Limb (tissue), 2 donors: Measurements from ENCODE around the gene SLC9A3.
"Not testable (repeated sequence)": the region's sequence is repeated elsewhere in the genome, so short reads cannot be mapped to it uniquely, and the experiment has no call there.

ENCODE experiments used
- DNase-seq, 2 donors: peaks; one replicate each; pipeline ENCODE4 v3.0.0-alpha.2; 2016; ENCODE audit errors: extremely low spot score in 2 of 2

The SLC9A3 gene

DNA sequence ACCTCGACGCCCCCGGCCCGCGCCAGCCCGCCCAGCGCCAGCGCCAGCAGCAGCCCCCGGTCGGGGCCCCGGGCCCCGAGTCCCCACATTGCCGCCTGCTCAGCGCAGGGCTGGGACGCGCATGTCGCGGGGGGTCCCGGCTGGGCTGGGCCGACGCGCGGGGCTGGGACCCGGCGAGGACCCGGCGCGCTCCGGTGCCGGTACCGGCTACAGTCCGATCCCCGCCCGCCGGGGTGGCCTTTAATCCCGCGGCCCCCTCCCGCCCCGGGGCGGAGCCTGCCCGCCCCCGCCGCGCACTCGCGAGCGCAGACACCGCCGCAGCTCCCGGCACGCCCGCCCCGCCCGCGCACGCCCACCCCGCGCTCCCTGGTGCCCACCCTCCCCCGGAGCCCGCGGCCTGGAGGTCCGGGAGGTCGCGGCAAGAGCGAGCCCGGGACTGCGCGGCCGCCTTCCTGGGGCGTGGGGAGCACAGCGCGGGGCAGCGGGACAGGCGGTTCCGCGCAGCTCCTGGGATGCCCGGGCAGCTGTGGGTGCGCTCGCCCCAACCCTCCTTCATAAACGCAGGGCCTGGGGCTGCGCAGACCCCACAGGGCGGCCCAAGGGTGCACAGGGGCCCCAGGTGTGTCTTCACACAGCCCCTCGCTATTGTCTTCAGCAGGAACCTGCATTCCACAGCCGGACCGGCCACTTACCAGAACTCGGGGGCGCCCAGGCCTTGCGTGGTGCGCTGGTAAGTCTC, at the start of gene SLC9A3:
Gene SLC9A3, minus strand, starts transcription at position 216 of the 739 bp plus-strand sequence.
- DNase-seq: no peak

DNA sequence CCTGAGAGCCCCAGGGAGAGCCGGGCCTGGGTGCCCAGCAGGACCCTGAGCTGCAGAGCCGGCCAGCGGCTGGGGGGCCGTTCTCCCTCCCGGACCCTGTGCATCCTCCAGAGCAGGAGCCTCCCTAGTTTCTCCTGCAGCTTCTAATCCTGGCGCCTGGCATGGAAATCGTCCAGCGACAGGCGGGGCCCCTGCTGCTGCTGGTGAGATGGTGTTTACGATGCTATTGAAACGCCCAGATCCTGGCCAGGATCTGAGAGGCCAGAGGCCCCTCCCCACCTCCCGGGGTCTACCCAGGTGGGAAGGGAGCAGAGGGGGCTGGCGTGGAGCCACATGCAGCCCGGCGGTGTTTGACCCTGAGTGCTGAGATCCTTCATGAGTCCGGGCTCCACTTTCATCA, 49.7 kb upstream of the SLC9A3 start:
- no peak for DNase-seq

DNA sequence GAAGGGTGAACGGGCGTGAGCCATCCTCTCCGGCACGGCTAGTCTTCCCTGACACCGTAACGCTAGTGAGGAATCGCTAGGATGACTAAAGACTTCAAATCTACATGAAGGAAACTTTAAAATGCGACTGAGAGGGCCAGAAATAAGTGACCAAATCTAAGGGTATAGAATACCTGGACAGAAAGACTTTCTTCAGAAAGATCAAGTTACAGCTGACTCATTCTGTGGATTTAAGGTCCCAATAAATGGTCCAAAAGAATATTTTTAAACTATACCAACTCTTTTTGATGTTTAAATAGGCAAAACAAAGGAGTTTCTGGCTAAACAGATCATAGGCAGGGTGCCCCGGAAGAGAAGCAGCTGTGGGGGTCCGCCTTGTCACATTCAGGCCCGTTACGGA, 49.0 kb upstream of the SLC9A3 start:
- DNase-seq: no peak

DNA sequence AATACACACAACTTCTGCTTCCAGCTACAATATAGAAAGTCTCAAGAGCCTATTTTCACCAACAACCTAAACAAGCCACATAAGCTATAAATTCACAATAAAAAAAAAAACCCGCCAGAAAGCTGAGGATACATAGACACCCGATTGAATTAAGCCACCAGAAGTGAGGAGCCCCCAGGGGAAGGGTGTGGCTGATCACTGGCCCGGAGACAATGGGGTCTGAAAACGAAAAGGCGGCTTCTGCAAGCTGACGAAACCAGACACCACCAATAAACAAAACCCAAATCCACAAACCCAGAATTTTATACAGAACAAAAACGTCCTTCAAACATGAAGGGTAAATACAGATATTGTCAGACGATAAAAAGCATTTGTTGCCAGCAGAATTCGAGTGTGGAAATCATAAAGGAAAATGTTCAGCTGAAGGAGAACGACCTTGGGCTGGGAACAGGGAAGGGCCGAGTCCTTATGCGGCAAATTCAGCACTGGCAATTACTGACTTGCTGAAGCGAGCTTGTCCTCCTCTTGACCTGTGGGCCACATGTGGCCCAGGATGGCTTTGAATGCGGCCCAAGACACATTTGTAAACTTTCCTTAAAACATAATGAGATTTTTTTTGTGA, 48.3 kb upstream of the SLC9A3 start:
- DNase-seq: no peak

DNA sequence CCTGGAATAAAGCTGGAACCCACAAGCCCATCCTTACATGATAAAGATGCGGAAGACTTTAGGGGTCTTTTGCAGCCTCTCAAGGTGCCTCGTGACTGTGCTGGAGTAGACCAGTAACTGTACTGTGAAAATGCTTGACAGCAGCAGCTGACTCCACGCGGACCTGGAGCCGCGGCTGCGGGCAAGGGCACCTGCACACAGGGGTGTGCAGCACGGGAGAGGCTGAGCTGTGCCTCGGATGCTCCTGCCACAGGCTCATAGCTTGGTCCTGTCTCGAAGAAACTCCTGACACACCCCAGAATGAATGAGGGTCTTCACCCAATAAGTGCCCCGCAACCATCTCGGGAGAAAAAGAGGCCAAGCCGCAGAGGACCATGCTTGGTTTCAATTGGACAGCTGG, 47.5 kb upstream of the SLC9A3 start:
- DNase-seq: no peak

DNA sequence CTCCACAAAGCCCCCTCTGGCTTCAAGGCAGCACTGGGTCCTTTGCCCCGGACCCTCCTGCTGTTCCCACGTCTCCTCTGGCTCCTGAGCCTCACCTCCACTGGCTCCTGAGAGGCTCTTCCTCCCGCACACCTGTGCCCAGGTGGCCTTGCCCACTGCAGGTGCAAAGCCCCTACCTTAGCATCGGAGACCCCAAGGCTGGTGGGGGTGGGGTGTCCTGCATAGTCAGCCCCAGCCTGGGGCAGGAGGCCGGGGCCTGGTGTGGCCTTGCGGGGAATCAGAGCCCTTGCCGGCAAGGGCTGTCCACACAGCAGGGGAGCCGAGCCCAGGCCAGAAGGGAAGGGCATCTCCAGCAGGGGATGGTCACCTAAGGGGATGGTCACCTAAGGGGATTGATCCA, 46.6 kb upstream of the SLC9A3 start:
- no peak for DNase-seq

DNA sequence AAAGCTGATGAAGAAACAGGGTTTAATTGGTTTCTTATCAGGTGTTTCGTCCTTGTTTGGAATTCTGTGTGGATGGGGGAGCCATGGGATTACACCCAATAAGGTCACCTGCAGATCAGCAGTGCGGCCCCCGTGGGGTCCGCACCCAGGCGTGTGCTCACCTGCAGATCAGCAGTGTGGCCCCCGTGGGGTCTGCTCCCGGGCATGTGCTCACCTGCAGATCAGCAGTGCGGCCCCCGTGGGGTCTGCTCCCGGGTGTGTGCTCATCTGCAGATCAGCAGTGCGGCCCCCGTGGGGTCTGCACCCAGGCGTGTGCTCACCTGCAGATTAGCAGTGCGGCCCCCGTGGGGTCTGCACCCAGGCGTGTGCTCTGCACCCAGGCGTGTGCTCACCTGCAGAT, 46.2 kb upstream of the SLC9A3 start:
- no peak for DNase-seq

DNA sequence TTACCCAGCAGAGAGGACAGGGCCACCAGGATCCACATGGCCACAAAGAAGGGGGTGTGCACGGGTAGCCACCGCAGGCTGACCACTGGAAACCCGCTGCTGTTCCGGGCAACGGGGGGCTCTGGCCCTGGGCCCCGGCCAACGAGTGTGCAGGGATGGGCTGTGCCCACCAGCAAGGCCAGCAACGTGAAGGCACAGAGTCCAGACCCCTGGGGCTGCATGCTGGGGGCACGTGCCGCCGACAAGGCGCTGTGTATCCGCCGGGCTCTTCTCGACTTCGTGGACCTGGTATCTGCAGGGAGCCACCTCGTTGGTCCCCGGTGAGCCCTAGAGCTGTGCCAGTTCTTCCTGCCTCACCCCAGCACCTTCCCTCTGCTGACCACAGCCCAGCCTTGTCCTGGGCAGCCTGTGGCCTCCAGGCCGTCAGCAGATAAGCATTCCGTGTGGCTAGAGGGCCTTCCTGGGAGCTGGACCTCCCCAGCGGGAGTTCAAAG, 45.7 kb upstream of the SLC9A3 start:
- no peak for DNase-seq

DNA sequence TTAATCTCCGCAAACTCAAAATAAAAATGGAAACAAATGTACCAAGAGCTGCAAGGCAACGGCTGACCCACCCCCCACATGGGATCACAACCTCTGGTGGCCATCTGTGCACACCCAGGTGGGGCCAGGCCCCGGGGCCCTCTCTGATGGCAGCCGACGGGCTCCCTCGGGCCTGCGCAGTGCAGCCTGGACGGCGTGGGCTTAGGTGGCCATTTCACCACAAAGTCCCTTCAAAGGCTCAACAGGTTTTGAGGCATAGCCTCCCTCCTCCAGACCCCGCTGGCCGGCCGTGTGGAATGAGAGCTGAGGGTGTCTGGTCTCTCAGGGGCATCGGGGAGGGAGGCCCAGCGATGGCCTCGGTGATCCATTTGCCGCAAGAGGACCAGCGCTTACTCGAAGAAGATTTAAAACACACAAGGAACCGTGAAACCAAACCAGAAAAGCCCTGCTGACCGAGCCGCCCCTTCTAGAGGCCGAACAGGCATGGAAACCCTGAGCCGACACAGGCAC, 45.2 kb upstream of the SLC9A3 start:
- no peak for DNase-seq

DNA sequence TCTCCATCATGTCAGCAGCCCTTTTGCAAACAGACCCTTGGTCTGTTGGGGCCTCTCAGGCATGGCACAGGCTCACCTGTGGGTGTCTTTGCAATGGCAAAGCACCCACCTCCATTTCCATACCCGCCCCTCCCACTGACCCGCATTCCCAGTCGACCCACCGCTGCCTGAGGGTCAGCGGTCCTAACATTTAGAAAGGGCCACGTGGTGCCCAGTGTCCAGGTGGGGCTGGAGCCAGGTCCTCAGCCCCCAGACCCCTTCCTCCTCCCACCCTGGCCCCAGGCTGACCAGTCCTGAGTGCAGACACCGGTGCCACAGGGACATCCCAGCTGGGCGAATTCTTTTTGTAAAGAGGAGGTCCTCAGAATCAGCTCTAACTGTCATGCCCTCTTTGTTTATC, 44.6 kb upstream of the SLC9A3 start:
- no peak for DNase-seq

DNA sequence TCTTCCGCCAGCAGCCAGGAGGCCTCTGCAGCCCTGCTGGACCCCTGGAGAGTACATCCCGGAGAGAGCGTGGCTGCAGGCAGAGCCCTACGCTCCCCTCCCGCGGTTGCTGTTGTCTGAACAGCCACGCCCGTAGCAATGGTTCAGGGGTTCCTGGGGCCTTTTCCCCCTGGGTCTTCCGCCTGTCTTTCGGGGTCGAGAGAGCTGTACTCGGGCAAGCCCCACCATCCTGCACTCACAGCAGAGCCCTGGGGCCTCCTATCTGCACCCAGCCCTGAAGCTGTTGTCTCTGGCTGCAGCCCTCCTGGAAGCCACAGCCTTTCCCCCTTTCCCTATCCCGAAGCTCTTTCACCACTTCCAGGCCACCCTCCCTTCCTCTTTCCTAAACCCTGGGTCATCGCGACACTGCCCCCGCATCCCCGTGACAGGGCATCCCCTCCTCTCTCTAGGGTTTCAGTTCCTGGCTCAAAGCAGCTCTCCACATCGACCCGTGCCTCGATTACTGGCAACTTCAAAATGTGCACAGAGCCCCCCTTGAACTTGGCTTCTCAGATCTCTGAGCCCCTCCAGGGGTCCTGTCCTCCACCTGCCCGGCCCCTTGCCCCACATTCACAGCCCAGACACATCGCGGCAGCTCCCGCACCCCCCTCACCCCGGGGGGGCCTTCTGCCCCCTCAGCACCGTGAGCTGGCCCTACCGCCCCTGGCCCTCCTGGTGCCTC, 44.0 kb upstream of the SLC9A3 start:
- DNase-seq: no peak

DNA sequence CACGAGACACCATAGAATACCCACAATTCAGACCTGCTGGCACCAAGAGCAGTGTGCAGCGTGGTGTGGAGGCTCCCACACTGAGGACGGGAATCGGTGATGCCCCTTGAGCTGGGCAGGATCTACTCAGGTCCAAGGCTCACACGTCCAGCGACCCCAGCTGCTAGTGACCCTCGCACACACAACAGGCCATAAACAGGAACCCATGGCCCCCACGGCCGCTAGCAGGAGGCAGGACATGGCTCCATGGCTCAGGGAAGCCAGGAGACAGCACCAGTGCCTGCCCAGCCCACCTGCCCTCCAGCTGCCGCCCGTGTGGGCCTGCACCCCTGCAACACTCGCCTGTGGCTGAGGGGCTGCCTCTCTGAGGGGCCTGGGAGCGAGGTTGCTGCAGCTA, 43.4 kb upstream of the SLC9A3 start:
- no peak for DNase-seq

DNA sequence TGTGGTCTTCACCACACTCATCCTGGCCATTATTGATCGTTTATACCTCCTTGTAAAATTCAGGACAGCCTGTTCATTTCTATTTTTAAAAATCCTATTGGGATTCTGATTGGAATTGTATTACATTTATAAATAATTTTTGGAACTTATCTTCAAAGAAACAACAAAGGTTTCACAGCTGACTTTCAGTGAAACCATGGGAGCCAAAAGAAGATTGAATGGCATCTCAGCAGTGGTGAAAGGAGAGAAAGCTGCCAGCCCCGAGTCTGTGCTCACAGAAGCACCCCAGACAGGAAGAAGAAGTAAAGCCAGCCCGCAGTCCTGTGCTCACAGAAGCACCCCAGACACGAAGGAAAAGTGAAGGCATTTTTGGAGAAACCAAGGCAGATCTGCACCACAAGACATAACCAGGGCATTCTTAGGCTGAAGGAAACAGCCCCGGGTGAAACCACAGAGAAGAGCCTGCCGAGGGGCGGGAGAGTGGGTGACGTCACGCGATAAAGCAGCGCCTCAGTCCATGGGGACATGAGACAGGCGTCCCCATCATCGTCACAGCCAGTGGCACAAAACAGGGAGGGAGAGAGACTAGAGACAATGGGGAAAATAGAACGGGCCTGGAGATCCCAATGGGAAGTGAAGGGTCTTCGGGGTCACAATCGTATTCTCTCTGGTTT, 42.5 kb upstream of the SLC9A3 start:
- DNase-seq: no peak

DNA sequence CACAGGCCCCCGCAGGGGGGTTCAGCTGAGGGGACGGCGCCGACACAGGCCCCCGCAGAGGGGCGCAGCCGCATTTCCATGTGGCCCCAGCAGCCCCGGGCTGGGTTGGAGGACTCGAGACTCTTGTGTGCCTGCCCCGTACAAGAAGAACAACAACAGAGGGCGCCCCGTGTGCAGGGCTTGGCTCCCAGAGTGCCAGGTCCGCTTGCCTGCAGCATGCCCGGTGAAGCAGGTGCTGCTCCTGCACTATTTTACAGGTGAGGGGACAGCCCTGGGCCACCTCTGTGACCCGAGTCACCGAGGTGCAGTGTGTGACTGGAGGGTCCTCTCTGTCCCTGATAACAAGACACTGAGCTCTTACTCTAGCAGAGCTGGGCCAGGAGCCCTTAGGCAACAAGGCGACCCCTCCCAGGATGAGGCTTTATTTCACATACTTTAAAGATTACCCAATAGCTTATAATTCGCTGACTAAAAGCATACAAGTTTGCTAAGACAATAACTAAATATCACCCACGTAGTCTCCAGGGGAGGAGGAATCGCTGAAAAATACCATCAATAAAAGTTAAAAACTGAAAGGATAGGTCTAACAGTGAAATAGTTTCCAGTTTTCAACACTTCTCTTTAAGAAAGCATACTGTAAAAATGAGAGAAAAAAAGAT, 41.7 kb upstream of the SLC9A3 start:
- no peak for DNase-seq

DNA sequence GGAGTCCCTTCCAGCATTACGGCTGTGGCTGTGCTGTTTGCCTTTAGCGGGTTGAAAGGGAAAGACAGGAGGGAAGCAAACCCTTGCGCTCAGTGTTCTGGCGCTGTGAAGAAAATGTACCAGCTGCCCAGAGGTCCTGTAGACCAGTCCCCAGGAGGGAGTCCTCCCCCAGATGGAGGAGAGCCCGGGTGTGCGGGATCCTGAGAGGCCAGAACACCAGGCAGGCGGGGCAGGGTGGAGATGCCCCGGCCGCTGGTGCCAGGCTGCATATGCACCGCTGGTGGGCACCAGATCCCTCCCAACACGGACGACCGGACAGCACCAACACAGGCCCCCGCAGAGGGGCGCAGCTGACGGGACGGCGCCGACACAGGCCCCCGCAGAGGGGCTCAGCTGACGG, 37.2 kb upstream of the SLC9A3 start:
- DNase-seq: peak in 1 of 2 donors; percentile 29

DNA sequence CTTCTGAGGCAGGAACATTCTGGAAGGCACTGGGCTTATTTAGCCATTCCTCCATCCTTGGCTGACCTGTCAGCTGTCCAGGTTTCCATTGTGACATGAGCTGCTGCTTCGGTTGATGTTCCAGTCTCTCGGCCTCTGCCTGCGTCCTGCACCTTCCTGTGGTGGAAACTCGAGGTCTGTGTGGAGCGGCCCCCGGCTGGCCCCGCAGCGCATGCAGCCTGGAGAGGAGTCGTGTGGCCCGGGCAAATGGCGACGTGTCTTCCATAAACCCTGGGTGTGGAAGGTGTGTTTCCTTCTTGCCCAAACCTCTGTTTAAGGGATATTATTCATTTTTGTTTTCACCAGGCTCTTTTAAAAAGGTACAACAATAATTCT, 36.5 kb upstream of the SLC9A3 start:
- peak in 1 of 2 donors; percentile 17 for DNase-seq

DNA sequence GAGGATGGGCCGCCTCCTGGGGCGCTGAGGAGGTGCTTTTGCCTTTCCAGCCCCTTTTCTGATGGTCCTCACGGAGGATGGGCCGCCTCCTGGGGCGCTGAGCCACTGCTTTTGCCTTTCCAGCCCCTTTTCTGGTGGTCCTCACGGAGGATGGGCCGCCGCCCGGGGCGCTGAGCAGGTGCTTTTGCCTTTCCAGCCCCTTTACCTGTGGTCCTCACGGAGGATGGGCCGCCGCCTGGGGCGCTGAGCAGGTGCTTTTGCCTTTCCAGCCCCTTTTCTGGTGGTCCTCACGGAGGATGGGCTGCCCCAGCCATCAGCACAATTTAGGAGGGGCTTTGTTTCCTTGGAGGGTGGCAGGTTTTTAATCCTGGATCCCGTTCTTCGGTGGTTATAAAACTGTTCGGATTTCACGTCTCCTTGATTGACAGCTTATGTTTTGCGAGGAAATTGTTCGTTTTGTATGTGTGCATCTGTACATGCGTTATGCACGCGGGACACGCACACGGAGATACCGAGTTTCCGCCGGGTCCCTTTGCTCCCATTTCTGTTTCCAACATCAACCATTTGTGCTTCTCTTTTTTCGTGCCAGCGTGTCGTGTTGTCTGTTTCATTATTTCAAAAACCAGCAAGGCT, 34.7 kb upstream of the SLC9A3 start:
- no peak for DNase-seq

DNA sequence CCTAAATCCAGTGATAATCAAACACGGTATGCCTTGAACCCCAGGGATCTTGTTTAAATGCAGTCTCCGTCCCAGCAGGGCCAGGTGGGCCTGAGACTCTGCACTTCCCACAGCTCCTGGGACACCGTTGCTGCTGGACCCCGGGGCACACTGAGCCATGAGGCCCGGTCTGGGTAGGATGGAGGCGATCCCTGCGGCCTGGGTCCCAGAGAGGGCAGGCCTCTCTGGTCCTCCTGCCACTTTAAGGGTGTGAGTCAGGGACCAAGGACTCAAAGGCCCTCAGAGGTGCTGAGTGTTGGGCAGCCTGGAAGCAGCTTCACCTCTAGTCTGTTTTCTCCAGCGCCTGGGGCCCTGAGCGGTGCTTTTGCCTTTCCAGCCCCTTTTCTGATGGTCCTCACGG, 34.1 kb upstream of the SLC9A3 start:
- peak in 1 of 2 donors; percentile 16 for DNase-seq

DNA sequence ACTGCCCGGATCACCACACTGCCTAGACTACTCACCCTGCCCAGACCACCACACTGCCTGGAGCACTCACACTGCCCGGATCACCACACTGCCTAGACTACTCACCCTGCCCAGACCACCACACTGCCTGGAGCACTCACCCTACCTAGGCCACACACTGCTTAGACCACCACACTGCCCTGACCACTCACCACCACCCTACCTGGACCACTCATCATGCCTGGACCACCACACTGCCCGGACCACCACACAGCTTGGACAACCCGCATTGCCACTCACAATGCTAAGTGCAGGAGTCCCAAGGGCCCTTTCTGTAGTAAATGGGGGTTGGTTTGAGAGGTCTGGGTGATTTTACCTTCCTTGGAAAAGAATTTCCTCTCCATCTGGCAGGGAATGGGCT, 33.7 kb upstream of the SLC9A3 start:
- not testable (repeated sequence) for DNase-seq

DNA sequence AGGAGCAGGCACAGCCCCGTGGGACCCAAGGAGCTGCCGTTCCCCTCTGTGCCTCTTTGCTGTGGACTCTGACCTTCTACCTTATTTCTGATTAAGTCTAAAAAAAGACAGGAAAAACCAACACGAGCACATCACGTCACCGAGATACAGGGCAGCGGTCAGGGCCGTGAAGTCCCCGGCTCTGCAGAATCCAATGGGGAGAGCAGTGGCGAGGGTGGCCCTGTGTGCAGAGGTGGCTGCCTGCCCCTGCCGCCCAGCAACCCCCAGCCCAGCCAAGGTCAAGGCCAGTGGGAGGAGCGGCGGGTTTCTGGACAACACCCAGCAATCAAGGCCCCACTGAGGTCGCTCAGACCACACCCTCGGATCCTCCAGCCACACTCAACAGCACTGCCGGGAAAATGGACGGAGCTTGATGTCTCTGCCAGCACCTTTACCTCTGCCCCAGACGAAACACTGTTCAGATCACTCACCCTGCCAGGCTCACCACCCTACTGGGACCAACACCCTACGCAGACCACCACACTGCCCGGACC, 32.7 kb upstream of the SLC9A3 start:
- DNase-seq: peak in 1 of 2 donors; percentile 21
